Gastrocnemius medialis (tissue), 4 donors: ENCODE data around the gene RABGAP1L. TPM values are rescaled to one million over a fixed set of nuclear protein-coding genes. Genes with fewer than 3 reads are reported as not detected.

Experiments
- ATAC-seq, 2 donors: fragments of 150-250 bp; one replicate each; pipeline ENCODE4 v1.9.1; 2016
- DNase-seq, 2 donors: peaks; one replicate each; pipeline ENCODE4 v3.0.0-alpha.2; 2019
- H3K27ac ChIP-seq, 4 donors: fragments of 200-600 bp; sonication (generic); 1 replicate in 1 of 4; 2 replicates in 3 of 4; pipeline ENCODE4 v1.5.1; 2016 to 2018; ENCODE audit warnings: mild to moderate bottlenecking in 2 of 4, moderate library complexity in 1 of 4
- H3K27me3 ChIP-seq, 3 donors: fragments of 200-600 bp; sonication (generic) in 2 of 3; 1 replicate in 1 of 3; 2 replicates in 2 of 3; pipeline versions ENCODE4 v1.5.1 to v1.6.0; 2016 to 2019; ENCODE audit warnings: mild to moderate bottlenecking in 1 of 3, moderate library complexity in 1 of 3
- H3K36me3 ChIP-seq, 2 donors: fragments of 200-600 bp; sonication (generic) in 1 of 2; one replicate each; pipeline ENCODE4 v1.5.1; 2017 to 2018
- H3K4me1 ChIP-seq, 2 donors: fragments of 200-600 bp; sonication (generic) in 1 of 2; one replicate each; pipeline ENCODE4 v1.5.1; 2016 to 2017; ENCODE audit warnings: mild to moderate bottlenecking in 2 of 2
- H3K4me3 ChIP-seq, 4 donors: fragments of 200-600 bp; sonication (generic) in 3 of 4; 1 replicate in 1 of 4; 2 replicates in 3 of 4; pipeline ENCODE4 v1.5.1; 2016 to 2019; ENCODE audit warnings: mild to moderate bottlenecking in 2 of 4
- H3K9me3 ChIP-seq, 3 donors: fragments of 200-600 bp; sonication (generic) in 2 of 3; 1 replicate in 1 of 3; 2 replicates in 2 of 3; pipeline ENCODE4 v1.5.1; 2016 to 2019
- POLR2A ChIP-seq, 2 donors: fragments of 450-650 bp; IDR thresholded peaks; one replicate each; pipeline ENCODE4 v1.6.1; 2017; ENCODE audit warnings: antibody characterized with exemption in 2 of 2, mild to moderate bottlenecking in 2 of 2, moderate library complexity in 2 of 2
- in situ Hi-C, 4 donors: fragments of 200-750 bp; cut with MboI; loops; one replicate each; pipeline versions ENCODE4 v1.15.0 to v1.8.0; 2017; ENCODE audit warnings: low sequenced_read_pairs in 4 of 4
- intact Hi-C: fragments of 100-400 bp; cut with DNase I; formaldehyde crosslinking; loops from one replicate; pipeline ENCODE4 v1.15.1; 2023; ENCODE audit warnings: low total_unique reads
- total RNA-seq, 4 donors: library from RNA; depleted of rRNA; stranded (reverse); fragments of >200 nt; gene quantifications; one replicate each; pipeline versions ENCODE4 v1.1.0 to v1.2.3, GENCODE V29; 2016
- TF ChIP-seq, protein P1 (sequence below), 5 experiments: fragments of 450-650 bp in 3 of 5; fragments of 200-600 bp in 2 of 5; sonication (generic) in 2 of 5; IDR thresholded peaks in 4 of 5; conservative IDR thresholded peaks in 1 of 5; 1 replicate in 4 of 5; 2 replicates in 1 of 5; pipeline ENCODE4 v1.5.1; 2016 to 2019; ENCODE audit warnings: antibody characterized with exemption in 5 of 5, mild to moderate bottlenecking in 3 of 5, moderate library complexity in 3 of 5

RABGAP1L gene
- total RNA-seq, 4 donors from 2014 or later = 8.8 to 22.2 (median 14.9) TPM

DNA sequence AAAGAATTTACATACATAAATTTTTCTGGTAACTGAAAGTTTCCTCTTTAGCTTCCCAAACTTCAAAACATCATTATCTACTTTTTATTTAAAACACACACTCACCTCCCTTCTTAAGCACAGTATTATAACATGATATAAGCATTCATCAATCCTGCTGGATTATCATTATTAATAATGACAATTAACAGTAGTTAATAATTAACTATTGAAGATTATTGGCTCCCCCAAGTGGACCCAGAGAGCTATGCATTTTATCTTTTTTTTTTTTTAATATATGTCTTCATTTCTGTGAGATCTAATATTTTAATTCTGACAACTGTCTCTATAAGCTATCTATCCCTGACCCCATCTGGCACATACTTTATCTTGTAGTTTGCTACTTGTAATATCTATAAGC lies 588.3 kb downstream of the RABGAP1L start:
- ATAC-seq = no peak
- in situ Hi-C loops = loop anchor here in 3 of 4 donors (10.0 to 25.0 kb wide), 2 partner anchors 485 to 493 kb away; no protein-coding TSS in a partner anchor
- no peak for TF ChIP-seq POLR2A (IDR thresholded peaks at IDR 0.05)
- TF ChIP-seq, protein P1, sequence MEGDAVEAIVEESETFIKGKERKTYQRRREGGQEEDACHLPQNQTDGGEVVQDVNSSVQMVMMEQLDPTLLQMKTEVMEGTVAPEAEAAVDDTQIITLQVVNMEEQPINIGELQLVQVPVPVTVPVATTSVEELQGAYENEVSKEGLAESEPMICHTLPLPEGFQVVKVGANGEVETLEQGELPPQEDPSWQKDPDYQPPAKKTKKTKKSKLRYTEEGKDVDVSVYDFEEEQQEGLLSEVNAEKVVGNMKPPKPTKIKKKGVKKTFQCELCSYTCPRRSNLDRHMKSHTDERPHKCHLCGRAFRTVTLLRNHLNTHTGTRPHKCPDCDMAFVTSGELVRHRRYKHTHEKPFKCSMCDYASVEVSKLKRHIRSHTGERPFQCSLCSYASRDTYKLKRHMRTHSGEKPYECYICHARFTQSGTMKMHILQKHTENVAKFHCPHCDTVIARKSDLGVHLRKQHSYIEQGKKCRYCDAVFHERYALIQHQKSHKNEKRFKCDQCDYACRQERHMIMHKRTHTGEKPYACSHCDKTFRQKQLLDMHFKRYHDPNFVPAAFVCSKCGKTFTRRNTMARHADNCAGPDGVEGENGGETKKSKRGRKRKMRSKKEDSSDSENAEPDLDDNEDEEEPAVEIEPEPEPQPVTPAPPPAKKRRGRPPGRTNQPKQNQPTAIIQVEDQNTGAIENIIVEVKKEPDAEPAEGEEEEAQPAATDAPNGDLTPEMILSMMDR (IDR thresholded peaks at IDR 0.05 in 4 of 5, conservative IDR thresholded peaks at IDR 0.05 in 1 of 5) = no peak
- H3K9me3 ChIP-seq = no peaks in the 10 kb centered on the region
- H3K4me3 ChIP-seq = no peak overlapping the region
- no peak for DNase-seq
- H3K27me3 ChIP-seq = no peaks in the 10 kb centered on the region
- H3K4me1 ChIP-seq = no peaks in the 10 kb centered on the region
- intact Hi-C loops = loop anchor here (10.0 kb wide), 1 partner anchor 2003 kb away; no protein-coding TSS in a partner anchor
- no peak overlapping the region for H3K27ac ChIP-seq
- no peaks in the 10 kb centered on the region for H3K36me3 ChIP-seq

DNA sequence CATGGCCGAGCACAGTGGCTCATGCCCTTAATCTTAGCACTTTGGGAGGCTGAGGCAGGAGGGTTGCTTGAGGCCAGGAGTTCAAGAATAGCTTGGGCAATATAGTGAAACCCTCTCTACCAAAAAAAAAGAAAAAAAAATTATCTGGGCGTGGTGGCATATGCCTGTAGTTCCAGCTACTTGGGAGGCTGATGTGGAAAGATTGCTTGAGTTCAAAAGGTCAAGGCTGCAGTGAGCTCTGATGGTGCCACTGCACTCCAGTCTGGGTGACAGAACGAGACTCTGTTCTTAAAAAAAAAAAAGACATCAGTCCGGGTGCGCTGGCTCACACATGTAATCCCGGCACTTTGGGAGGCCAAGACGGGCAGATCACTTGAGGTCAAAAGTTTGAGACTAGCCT lies 589.3 kb downstream of the RABGAP1L start:
- Histone ChIP-seq H3K9me3 (no peaks in the 10 kb centered on the region), H3K4me1 (no peaks in the 10 kb centered on the region), H3K36me3 (no peaks in the 10 kb centered on the region), H3K27ac (no peak overlapping the region), H3K27me3 (no peaks in the 10 kb centered on the region), H3K4me3 (no peak overlapping the region)
- ATAC-seq (no peak), DNase-seq (no peak)
- intact Hi-C loops (loop anchor here (10.0 kb wide), 1 partner anchor 2004 kb away; no protein-coding TSS in a partner anchor), in situ Hi-C loops (loop anchor here in 3 of 4 donors (10.0 to 25.0 kb wide), 2 partner anchors 486 to 494 kb away; no protein-coding TSS in a partner anchor)
- TF ChIP-seq POLR2A (IDR thresholded peaks at IDR 0.05) = no peak
- TF ChIP-seq, protein P1 (IDR thresholded peaks at IDR 0.05 in 4 of 5, conservative IDR thresholded peaks at IDR 0.05 in 1 of 5) = no peak

DNA sequence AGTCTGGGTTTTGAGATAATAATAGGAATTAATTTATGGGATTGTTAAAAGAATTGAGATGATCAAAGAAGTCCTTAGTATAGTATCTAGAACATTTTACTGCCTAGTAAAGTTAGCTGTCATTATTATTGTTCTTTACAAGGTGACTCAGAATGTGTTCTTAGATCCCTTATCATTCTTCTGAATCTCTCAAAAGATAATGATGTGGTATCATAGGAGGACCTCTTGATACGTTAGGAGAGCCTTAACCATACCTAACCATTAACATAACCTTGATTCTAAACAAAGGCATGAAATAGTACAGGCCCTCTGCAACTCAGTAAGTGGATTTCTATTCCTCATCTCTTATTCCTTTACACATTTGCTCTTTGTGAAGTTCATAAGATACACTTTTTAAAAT lies 593.8 kb downstream of the RABGAP1L start:
- H3K27me3 ChIP-seq = no peaks in the 10 kb centered on the region
- H3K36me3 ChIP-seq = no peaks in the 10 kb centered on the region
- no peaks in the 10 kb centered on the region for H3K9me3 ChIP-seq
- in situ Hi-C loops (no loop called here), intact Hi-C loops (no loop called here)
- no peak overlapping the region for H3K4me3 ChIP-seq
- ATAC-seq (no peak), DNase-seq (no peak)
- H3K27ac ChIP-seq = no peak overlapping the region
- no peak for TF ChIP-seq POLR2A (IDR thresholded peaks at IDR 0.05)
- TF ChIP-seq, protein P1 (IDR thresholded peaks at IDR 0.05 in 4 of 5, conservative IDR thresholded peaks at IDR 0.05 in 1 of 5) = no peak
- no peaks in the 10 kb centered on the region for H3K4me1 ChIP-seq

DNA sequence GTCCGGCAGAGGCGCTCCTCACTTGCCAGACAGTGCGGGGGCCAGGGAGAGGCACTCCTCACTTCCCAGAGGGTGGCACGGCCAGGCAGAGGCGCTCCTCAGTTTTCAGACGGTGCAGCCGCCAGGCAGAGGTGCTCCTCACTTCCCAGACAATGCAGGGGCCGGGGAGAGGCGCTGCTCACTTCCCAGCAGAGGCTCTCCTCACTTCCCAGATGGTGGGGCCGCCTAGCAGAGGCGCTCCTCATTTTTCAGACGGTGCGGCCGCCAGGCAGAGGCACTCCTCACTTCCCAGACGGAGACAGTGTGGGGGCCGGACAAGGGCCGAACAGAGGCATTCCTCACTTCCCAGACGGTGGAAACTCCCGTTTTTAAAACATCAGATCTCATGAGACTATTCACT lies 602.0 kb downstream of the RABGAP1L start:
- in situ Hi-C loops (loop anchor here in 1 of 4 donors (10.0 kb wide), 1 partner anchor 223 kb away; no protein-coding TSS in a partner anchor), intact Hi-C loops (no loop called here)
- no peaks in the 10 kb centered on the region for H3K36me3 ChIP-seq
- H3K27ac ChIP-seq = no peak overlapping the region
- H3K4me3 ChIP-seq = no peak overlapping the region
- no peaks in the 10 kb centered on the region for H3K9me3 ChIP-seq
- H3K27me3 ChIP-seq = no peaks in the 10 kb centered on the region
- DNase-seq (no peak), ATAC-seq (no peak)
- TF ChIP-seq, protein P1 (IDR thresholded peaks at IDR 0.05 in 4 of 5, conservative IDR thresholded peaks at IDR 0.05 in 1 of 5) = no peak
- no peak for TF ChIP-seq POLR2A (IDR thresholded peaks at IDR 0.05)
- H3K4me1 ChIP-seq = no peaks in the 10 kb centered on the region
